Inflammatory macrophage treated with lipopolysaccharide for 4 hours (primary cell): ENCODE results near the gene RHOV.

Source experiments
- DNase-seq: peaks from one replicate; pipeline ENCODE4 v3.0.0-alpha.2; 2020

RHOV gene

GRCh38 chr15:40843885-40844695 lies 29.9 kb downstream of the RHOV start, which contains the start of gene SPINT1:
SPINT1 (plus strand) TSS chr15:40844048; CDS start chr15:40844555, 507 bp downstream.
- DNase-seq: peak; percentile 35

GRCh38 chr15:40843261-40843884 lies 30.7 kb downstream of the RHOV start:
- no peak for DNase-seq

- no peak for DNase-seq
These were observed 32.3 kb downstream of the RHOV start for GRCh38 chr15:40841741-40842140.

- DNase-seq: no peak
These were observed 35.3 kb downstream of the RHOV start for GRCh38 chr15:40838756-40839155.

GRCh38 chr15:40836020-40836419 lies 38.0 kb downstream of the RHOV start:
- no peak for DNase-seq

GRCh38 chr15:40832903-40833302 lies 41.1 kb downstream of the RHOV start:
- no peak for DNase-seq

- DNase-seq: no peak
These were observed 42.2 kb downstream of the RHOV start for GRCh38 chr15:40831861-40832260.

- no peak for DNase-seq
These were observed 43.1 kb downstream of the RHOV start for GRCh38 chr15:40830884-40831283.

GRCh38 chr15:40829115-40829514 lies 44.9 kb downstream of the RHOV start:
- DNase-seq: no peak

- no peak for DNase-seq
These were observed 45.5 kb downstream of the RHOV start, which contains the start of gene PPP1R14D for GRCh38 chr15:40828447-40829036. PPP1R14D (minus strand) TSS chr15:40828708; CDS start chr15:40828641, 67 bp downstream.

- DNase-seq: no peak
These were observed 47.5 kb downstream of the RHOV start for GRCh38 chr15:40826423-40827075.

GRCh38 chr15:40825661-40826422 lies 48.2 kb downstream of the RHOV start:
- no peak for DNase-seq

GRCh38 chr15:40823572-40824343 lies 50.3 kb downstream of the RHOV start:
- DNase-seq: peak; percentile 60
